GM13977 (cell line): ENCODE results near the gene LIFR.

Experiments
- DNase-seq: peaks from one replicate; pipeline ENCODE4 v3.0.0; 2012; ENCODE audit warnings: low spot score
- CTCF ChIP-seq: IDR thresholded peaks from 2 replicates; pipeline ENCODE4 v1.5.1; 2012; ENCODE audit warnings: mild to moderate bottlenecking, control low read depth; ENCODE audit not compliant: insufficient read depth; ENCODE audit errors: extremely low read depth, missing control alignments
- in situ Hi-C: fragments of 300-500 bp; cut with MboI; formaldehyde crosslinking; loops from one replicate; pipeline ENCODE4 v1.12.0; 2022; ENCODE audit warnings: low sequenced_read_pairs, low pct_unique_long_range_greater_than_20kb, mixed read lengths, inconsistent platforms; ENCODE audit not compliant: unreplicated experiment

LIFR gene

DNA sequence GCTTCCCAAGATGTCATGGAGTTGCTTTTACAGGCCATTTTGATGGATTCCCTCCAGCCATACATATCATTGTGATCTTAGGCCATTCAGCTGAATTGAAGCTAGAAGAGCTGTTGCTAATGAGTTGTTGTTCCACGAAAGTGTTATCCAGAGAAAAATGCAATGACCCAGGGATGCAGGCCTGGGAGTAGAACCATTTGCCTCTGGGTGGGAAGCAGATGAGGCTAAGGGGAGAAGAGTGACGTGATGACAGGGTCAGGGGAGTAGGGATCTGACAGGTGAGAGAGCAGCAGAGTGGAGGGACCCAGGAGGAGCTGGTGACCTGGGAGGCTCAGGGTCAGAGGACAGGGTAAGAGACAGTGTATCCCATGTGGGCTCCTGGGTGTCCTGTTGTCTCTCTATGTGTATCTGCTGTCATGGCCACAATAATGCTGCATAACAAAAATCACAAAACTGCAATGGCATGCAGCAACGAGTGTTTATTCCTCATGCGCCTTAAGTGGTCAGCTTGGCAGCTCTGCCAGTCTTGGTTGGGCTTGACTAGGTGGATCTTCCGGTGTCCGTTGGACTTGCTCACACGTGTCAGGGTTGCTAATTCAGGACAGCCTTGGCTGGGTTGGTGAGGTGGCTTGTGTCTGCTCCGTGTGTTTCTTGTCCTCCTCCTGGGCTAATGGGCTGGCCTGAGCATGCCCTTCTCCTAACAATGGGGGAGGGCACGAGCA is 90.6 kb downstream of the LIFR start:
- in situ Hi-C loops, result no loop called here
- no peak for TF ChIP-seq CTCF
- DNase-seq, result no peak

DNA sequence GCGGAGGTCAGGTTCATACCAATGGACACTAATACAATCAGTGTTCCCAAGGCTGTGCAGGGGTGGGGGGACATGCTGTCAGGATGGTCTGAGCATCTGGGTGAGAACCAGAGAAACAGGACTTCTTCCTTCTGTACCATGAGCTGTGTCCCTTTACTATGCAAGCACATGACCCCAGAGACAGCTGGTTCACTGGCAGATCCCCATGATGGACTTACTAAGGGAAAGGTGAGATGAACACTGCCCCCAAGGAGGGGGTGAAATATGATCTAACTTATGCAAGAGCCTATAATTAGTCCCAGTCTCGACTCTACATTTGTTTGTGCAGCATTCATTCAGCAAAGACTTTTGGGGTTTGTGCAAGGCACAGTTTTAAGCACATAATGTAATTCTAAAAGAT is 91.4 kb downstream of the LIFR start:
- no peak for DNase-seq
- TF ChIP-seq CTCF, result no peak
- in situ Hi-C loops, result no loop called here

DNA sequence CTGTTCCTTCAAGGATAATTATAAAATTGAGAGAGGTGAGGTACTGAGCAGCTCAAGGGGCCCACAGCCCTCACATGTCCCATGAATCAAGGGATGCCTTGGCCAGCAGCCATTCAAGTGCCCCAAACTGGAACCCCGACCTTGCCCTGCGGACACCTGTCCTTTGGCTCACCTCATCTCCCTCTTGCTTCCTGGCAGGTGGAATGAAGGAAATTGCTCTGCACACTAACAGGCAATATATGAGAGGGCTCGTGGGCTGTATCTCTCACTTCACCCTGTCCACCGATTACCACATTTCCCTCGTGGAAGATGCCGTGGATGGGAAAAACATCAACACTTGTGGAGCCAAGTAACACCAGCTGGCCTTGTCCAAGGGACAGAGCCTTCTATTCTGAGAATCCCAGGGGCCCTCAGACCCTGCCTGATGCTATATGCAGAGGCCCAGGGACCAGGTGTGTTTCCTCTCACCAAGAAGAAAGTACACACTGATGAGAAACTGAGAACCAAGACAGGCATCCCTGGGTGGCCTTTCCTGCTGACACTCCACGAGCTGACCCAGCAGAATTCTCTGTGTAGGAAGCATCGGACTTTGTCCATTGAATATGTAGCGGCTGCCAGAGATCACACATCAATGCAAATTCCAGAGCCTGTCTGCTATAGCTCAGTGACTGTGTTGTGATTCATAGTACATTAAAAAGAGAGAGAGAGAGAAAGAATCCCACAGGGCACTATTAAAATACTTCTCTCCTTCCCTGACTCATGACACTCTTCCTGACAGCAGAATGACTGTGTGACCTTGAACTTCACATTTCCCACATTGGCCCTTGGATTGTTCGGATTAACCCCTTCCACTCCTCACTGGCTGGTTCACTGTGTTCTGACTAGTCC is 92.6 kb downstream of the LIFR start:
- DNase-seq, result no peak
- in situ Hi-C loops, result no loop called here
- TF ChIP-seq CTCF, result no peak

- TF ChIP-seq CTCF, result no peak
- in situ Hi-C loops, result no loop called here
- no peak for DNase-seq
These were observed 93.3 kb downstream of the LIFR start for GRCh38 chr5:38462976-38463633.

DNA sequence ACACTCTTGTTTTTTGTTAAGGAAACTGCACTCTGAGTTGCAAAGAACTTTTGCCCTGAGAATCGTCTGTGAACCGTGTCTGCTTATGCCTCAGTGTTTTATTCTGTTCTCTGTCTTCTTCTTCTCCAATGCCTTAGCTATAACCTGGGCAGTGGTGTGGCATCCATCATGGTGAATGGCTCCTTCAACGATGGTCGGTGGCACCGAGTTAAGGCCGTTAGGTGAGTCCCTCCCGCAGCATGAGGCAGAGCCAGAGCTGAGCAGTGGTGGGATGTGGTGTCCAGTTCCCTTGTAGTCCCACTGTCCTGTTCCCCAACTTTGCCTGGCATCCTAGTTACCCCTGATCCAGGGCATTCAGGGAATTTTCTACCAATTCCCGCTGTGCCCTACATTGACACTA is 98.3 kb downstream of the LIFR start:
- TF ChIP-seq CTCF, result no peak
- DNase-seq, result no peak
- in situ Hi-C loops, result no loop called here

DNA sequence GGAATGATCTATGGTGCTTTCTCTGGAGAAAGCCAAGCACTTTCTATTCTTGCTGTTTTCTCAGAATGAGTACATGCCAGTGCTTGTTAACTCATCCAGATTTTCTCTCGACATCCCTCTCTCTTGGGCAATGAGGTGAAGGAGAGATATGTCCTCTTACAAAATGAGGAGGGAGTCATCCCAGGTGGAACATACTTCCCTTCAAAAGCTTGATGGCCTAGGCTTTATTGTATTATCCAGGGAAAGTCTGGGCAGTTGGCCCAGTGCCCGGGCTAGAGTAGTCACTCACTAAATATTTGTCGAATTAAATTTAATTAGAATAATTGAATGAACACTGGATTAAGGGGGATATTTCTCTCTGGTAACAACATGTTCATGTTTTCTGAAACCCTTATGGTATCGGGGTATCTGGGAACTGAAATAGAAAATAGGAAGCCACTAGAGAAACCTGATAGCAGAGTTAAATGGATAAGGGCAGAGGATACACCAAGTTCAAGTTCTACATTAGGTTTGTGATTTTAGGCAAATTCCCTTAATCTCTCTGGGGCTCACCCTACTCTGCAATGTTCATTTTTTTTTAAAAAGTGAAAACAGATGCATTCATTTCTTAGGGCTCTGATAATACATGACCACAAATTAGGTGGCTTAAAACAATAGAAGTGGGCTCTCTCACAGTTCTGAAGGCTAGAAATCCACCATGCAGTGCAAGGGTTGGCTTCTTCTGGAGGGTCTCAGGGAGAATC is 99.6 kb downstream of the LIFR start:
- TF ChIP-seq CTCF, result no peak
- DNase-seq, result no peak

More for the DNA sequence above, 99.6 kb downstream of the LIFR start:
- in situ Hi-C loops, result no loop called here
